Neural cell (in vitro differentiated cells): Measurements from ENCODE around the gene NDUFV1.

ENCODE experiments used
- EP300 ChIP-seq: fragments of 450-650 bp; conservative IDR thresholded peaks from 2 replicates; pipeline ENCODE4 v1.6.1; 2014; ENCODE audit warnings: antibody characterized with exemption, mild to moderate bottlenecking, moderate library complexity; ENCODE audit not compliant: poor library complexity, severe bottlenecking
- EZH2 ChIP-seq: fragments of 200-600, 300-800 bp; shearing (Covaris generic), sonication (generic); IDR thresholded peaks from 2 replicates; pipeline ENCODE4 v1.6.1; 2014; ENCODE audit warnings: antibody characterized with exemption, low read length, borderline replicate concordance, mild to moderate bottlenecking; ENCODE audit not compliant: insufficient read depth, poor library complexity, severe bottlenecking
- MXI1 ChIP-seq: fragments of 450-650 bp; conservative IDR thresholded peaks from 2 replicates; pipeline ENCODE4 v1.6.1; 2014; ENCODE audit warnings: antibody characterized with exemption, mild to moderate bottlenecking; ENCODE audit not compliant: poor library complexity, severe bottlenecking
- POLR2AphosphoS5 ChIP-seq: IDR thresholded peaks from 2 replicates; pipeline ENCODE4 v1.6.1; 2012
- TF ChIP-seq, protein P1 (sequence below): fragments of 450-650 bp; IDR thresholded peaks from 2 replicates; pipeline ENCODE4 v1.5.1; 2014; ENCODE audit warnings: antibody characterized with exemption, mild to moderate bottlenecking, moderate library complexity; ENCODE audit not compliant: poor library complexity, severe bottlenecking
- TF ChIP-seq, protein P2 (sequence below): IDR thresholded peaks from 2 replicates; pipeline ENCODE4 v1.6.1; 2012; ENCODE audit warnings: borderline replicate concordance

DNA sequence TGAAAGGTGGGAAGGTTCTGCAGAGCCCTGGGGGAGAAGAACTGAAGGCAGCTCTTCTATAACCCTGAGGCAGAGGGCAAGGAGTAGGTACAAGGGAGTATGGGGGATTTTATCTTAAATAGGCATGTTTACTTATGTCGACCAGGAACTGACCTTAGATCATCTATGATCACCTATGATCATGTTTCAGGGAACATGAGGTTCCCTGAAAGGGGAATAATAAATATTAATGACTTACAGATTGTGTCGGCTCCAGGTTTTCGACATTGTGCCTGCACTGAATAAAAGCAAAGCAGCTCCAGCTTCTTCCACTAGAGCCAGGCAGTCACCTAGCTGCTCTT lies 13.2 kb upstream of the NDUFV1 start:
- TF ChIP-seq, protein P1, sequence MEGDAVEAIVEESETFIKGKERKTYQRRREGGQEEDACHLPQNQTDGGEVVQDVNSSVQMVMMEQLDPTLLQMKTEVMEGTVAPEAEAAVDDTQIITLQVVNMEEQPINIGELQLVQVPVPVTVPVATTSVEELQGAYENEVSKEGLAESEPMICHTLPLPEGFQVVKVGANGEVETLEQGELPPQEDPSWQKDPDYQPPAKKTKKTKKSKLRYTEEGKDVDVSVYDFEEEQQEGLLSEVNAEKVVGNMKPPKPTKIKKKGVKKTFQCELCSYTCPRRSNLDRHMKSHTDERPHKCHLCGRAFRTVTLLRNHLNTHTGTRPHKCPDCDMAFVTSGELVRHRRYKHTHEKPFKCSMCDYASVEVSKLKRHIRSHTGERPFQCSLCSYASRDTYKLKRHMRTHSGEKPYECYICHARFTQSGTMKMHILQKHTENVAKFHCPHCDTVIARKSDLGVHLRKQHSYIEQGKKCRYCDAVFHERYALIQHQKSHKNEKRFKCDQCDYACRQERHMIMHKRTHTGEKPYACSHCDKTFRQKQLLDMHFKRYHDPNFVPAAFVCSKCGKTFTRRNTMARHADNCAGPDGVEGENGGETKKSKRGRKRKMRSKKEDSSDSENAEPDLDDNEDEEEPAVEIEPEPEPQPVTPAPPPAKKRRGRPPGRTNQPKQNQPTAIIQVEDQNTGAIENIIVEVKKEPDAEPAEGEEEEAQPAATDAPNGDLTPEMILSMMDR = no peak
- no peak for TF ChIP-seq MXI1
- no peak for TF ChIP-seq EZH2
- TF ChIP-seq, protein P2, sequence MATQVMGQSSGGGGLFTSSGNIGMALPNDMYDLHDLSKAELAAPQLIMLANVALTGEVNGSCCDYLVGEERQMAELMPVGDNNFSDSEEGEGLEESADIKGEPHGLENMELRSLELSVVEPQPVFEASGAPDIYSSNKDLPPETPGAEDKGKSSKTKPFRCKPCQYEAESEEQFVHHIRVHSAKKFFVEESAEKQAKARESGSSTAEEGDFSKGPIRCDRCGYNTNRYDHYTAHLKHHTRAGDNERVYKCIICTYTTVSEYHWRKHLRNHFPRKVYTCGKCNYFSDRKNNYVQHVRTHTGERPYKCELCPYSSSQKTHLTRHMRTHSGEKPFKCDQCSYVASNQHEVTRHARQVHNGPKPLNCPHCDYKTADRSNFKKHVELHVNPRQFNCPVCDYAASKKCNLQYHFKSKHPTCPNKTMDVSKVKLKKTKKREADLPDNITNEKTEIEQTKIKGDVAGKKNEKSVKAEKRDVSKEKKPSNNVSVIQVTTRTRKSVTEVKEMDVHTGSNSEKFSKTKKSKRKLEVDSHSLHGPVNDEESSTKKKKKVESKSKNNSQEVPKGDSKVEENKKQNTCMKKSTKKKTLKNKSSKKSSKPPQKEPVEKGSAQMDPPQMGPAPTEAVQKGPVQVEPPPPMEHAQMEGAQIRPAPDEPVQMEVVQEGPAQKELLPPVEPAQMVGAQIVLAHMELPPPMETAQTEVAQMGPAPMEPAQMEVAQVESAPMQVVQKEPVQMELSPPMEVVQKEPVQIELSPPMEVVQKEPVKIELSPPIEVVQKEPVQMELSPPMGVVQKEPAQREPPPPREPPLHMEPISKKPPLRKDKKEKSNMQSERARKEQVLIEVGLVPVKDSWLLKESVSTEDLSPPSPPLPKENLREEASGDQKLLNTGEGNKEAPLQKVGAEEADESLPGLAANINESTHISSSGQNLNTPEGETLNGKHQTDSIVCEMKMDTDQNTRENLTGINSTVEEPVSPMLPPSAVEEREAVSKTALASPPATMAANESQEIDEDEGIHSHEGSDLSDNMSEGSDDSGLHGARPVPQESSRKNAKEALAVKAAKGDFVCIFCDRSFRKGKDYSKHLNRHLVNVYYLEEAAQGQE = no peak
- no peak for TF ChIP-seq EP300
- TF ChIP-seq POLR2AphosphoS5 = no peak
